GM19328 (cell line): ENCODE measurements around the gene TTC28.
"Not testable (repeated sequence)": the region's sequence is repeated elsewhere in the genome, so short reads cannot be mapped to it uniquely, and the experiment has no call there.

Source experiments
- ATAC-seq: cut with Tn5 transposase; IDR thresholded peaks from one replicate; pipeline ENCODE4 v1.9.1; 2021; ENCODE audit warnings: mild to moderate bottlenecking, moderate library complexity; ENCODE audit not compliant: unreplicated experiment

Gene TTC28

DNA sequence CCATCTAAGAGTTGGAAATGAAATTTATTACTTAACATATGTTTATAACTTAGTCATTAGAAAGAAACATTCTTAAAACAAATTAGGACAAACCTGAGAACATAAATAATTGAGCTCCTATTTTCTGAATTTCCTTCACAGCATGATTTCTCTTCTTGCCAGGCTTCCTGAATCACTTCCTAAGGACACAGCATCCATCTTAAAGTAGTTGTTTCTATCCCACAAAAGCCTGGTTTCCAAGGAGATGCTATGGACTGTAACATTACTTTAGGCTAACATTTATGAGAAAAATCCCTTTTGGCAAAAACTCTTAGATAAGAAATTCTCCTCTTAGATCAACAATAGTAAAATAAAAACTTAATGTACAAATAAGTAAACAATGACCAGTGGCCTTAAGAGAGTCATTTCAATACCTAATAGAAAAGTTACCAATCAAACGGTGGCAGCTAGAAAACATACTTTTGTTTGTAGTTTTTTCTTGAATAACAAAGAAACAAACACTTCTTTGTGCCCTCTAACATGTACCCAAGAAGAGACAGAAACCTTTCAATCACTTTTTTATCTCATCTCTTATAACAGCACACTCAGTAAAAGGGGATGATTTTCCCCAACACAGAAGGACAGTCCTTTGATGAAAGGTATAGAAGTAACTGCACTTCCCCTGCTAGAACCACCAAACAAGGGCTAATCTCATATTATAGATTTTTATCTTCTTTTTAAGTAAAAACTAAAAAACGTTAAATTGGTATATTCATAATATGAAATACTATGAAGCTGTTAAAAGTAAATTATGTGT is 74.5 kb downstream of the TTC28 start:
- no peak for ATAC-seq

DNA sequence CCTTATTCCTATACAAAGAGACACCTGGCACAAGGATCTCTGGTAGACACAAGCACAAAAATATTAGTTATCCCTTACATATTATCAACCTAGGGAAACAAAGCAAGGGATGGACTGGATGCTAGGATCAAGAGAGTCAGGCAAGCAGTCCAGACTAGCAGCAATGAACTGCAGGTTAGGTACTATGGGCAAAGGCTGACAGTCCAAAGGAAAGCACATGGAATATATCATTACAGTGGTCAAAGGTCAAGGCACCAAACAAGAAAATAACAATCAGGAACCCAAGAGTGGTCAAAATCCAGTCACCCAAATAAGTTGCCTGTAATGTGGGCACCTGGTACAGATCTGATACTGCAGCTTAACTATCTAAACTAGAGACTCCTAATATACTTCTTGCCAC is 77.7 kb downstream of the TTC28 start:
- no peak for ATAC-seq

DNA sequence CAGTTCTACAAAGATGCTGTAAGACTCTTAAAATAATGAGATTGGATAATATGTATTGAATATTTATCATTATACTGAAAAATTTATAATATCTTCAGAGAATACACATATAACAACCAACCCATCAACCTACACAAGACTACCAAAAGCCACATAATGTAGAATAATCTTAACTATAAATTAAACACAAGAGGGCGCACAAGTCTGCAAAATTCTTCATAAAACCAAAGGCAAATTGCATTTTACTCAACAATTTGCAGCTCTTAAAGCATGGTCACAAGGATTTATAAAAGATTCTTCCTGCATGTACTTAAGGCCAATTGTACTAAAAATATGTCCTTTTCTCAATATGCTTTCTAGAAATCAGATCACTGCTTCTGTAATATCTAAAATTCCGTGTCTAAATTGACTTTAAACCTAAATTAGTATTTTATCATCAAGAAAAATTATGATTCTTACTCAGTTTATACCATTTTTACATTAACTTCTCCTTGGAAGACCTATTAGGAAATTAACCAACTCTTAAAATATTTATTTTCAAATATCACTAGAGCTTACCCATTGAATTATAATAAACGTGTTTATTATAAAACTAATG is 79.0 kb downstream of the TTC28 start:
- no peak for ATAC-seq

DNA sequence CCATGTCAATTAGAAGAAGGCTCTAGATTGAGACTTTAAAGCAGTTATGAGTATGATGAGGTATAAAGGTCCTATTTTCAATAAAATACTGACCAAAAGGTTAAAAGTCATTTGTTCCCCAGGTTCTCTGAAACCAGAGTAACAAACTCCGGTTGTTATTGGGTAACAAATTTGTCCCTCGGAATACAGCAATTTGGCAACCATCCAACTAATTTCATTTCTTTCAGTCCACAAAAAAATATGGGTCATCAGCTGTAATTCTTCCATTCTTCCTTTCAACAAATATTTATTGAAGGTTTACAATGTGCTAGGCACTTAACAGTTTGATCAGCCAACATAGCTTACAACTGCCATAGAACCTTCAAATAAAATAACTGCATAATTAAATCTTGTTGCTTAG is 79.9 kb downstream of the TTC28 start:
- ATAC-seq = no peak

DNA sequence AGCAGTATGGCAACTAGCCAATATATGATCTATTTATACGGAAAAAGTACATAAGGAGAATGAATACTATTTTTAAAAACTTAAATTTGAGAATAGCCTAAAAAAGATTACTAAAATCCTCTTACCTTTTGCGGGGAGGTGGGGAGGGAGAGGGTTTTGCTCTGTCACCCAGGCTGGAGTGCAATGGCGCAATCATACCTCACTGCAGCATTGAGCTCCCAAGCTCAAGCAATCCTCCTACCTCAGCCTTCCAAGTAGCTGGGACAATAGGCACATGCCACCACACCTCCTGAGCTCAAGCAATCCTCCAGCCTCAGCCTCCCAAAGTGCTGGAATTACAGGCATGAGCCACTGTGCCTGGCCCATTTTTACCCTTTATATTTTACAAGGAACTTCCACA is 82.0 kb downstream of the TTC28 start:
- ATAC-seq = no peak

DNA sequence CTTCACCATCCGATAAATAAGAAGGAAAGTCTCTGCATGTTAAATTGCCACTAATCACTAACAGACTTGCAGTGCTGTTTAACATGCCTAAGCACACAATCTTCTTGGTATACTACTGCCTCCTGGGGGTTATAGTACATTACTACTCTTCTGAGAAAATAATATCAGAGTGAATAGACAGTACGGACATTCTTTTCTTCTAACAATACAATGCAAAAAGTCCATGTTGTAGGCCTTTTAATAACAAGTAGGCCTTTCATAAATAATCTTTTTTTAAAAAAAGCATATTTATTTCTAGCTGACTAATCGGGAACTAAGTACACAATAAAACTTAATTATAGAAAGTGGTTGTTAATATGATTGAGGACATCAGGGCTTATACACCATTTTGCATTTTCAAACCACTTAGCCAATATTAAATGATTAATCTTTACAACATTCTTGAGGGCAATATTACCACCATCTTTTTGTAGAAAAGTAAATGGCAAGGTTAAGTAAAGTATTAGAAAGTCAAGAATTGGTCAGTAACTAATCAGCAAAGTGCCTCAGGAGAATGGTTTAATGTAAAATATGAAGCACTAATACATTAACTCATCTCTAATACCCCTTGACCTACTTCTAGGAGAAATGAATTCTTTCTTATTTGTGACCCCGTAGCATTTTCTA is 84.7 kb downstream of the TTC28 start:
- no peak for ATAC-seq

DNA sequence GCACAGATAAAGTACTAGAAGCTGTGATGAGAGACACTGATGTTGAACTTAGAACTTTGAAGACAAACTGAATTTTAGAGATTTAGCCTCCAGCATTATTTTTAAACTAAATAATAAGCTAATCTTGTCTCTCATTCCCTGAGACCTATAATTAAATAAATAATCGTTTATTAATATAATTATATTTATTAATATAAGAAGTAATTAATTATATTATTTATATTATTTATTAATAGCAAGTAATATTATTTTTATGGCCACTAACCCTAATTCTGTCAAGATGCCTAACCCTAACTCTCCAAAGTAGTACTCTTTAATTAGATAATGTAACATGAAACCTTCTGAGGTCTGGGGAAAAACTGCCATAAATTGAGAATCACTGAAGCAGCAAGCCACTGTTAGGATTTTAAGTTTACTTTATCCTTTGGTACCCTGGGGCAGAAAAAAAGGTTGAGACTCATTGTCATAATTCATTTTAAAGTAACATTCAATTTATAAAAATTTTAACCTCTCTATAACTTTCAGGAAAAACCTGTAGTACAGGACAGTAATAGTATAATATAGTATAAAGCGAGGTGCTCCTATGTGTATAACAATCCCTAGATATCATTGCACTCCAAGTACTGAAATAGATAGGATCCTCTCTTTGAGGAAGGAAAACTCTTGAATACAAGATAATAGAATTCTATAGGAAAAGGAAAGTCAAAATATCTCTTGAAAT is 85.4 kb downstream of the TTC28 start:
- no peak for ATAC-seq

DNA sequence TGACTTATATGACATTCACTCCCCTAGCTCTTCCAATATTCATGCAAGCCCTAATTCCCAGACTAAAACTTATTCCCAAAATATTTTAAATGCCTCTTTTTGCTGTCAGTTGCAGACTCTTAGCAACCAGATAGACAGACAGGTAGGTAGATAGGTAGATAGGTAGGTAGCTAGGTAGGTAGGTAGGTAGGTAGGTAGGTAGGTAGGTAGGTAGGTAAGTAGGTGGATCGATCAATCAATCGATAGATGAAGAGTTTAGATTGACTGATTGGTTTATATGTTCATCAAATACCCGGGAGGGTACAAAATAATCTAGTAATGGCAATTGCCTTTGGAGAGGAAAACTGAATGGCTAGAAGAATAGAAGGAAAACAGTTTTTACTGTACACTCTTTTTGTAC is 86.3 kb downstream of the TTC28 start:
- ATAC-seq = no peak

DNA sequence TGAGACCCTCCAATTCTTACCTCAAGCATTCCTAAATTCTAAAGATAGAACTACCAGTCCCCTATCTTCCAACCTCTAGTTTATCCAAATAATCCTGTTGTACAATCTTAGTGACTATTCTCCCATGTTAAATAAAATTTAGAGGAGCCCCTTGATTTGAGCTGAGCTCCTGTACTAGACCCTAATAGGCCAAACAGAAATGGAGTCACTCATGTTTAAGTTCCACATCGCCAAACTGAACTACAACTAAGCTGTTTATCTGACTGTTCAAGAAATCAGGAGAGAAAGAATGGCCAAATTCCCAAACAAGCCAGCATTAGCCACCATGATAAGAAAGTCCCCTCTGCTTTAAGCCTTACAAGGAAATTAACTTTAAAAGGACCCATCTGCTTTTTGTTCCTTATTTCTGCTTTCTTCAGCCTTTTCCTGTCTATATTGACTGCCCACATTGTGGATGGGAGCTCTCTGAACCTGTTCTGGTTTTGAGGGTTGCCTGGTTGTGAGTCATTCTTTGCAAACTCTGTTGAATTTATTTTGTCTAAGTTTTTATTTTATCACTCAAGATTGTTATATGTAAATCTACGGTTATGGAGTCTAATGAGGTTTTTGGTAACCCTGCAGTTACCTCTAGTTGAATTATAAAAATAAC is 90.4 kb downstream of the TTC28 start:
- no peak for ATAC-seq

DNA sequence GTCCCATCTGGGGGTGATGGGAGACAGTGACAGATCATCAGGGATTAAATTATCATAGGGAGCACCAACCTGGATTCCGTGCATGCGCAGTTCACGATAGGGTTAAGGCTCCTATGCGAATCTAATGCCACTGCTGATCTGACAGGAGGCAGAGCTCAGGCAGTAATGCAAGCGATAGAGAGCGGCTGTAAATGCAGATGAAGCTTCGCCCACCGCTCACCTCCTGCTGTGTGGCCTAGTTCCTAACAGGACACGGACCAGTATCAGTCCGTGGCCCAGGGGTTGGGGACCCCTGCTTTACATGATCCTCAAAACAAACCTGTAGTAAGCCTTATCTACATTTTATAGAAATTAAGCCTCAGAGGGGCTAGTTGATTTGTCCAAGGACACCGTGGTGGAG is 94.3 kb downstream of the TTC28 start:
- no peak for ATAC-seq

DNA sequence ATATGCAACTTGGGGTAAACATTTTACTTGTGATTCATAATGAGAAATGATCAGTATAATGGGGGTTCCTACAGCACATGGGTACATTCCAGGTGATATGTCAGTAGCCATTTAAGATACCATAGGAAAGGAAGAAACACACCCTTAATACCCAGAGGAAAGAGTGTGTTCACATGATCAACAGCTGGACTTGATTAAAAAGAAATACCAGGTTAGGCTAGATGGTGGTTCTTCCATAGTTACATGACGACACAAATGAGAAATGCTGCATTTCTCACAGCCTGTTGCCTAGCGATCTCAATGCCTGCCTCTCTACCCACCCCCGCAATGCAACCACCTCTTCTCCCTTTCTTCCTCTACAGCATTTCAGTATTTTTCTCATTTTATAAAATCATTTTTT is 96.8 kb downstream of the TTC28 start:
- ATAC-seq = no peak

DNA sequence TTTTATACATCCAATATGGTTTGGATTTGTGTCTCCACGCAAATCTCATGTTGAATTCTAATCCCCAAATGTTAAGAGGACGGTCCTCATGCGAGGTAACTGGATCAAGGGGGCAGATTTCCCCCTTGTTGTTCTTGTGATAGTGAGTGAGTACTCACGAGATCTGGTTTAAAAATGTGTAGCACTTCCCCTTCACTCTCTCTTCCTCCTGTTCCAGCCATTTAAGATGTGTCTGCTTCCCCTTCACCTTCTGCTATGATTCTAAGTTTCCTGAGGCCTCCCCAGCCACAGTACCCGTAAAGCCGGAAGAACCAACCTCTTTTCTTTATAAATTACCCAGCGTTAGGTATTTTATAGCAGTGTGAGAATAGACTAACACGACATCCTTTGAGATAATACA is 98.6 kb downstream of the TTC28 start:
- ATAC-seq = no peak

DNA sequence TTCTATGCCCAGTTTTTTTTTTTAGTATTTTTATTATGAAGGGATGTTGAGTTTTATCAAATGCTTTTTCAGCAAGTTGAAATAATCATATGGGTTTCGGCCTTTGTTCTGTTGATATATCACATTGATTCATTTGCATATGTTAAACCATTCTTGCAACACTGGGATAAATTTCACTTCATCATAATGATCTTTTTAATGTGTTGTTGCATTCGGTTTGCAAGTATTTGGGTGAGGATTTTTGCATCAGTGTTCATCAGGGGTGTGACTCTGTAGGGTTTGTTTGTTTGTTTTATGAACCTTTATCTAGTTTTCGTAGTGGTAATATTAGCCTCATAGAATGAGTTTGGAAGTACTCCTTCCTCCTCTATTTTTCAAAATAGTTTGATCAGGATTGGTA is 103.5 kb downstream of the TTC28 start:
- ATAC-seq = no peak

DNA sequence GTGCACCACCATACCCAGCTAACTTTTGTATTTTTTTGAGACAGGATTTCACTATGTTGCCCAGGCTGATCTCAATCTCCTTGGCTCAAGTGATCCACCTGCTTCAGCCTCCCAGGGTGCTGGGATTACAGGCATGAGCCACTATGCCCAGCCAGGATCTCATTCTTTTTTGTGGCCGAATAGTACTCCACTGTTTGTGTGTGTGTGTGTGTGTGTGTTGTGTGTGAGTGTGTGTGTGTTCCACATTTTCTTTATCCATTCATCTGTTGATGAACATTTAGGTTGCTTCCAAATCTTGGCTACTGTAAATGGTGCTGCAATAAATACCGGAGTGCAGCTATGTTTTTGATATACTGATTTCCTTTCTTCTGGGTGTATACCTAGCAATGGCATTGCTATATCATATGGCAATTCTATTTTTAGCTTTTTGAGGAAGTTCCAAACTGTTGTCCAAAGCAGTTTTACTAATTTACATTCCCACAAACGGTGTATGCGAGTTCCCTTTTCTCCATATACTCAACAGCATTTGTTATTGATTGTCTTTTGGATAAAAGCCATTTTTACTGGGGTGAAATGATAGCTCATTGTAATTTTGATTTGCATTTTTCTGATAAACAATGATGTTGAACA is 105.4 kb downstream of the TTC28 start:
- ATAC-seq = no peak

DNA sequence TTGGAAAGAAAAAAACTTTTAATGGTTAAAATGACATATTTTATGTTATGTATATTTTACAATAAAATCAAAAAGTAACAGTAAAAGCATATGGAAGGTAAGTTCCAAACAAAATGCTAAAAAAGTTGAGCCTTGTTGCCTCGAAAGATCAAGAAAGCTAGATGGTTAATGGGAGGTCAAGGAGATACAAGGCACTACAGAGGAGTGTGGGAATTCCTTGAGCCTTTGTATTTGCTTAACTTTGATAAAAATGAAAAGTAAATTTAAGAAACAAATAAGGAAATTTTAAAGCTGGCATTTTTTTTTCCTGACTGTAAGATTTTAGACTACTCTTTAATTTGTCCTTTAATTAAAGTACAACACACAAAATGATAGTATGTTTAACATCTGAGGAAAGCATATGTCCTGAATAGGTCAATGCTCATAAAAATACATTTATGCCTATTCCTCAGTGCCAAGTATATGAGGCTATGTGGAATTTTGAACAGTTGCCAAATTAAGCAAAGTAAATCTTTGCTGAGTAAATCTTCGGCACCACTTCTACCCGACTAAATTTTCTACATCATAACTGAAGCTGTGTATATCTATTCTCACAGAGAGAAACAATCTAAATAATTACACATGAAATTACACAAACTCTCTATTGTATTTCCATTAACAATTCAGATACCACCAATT is 108.8 kb downstream of the TTC28 start:
- ATAC-seq = no peak

DNA sequence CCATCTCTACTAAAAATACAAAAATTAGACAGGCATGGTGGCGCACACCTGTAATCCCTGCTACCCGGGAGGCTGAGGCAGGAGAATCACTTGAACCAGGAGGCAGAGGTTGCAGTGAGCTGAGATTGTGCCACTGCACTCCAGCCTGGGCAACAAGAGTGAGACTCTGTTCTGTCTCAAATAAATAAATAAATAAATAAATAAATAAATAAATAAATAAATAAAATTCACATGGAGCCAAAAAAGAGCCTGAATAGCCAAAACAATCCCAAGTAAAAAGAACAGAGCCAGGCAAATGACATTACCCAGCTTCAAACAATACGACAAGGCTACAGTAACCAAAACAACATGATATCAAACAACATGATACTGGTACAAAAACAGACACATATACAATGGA is 110.7 kb downstream of the TTC28 start:
- not testable (repeated sequence) for ATAC-seq

DNA sequence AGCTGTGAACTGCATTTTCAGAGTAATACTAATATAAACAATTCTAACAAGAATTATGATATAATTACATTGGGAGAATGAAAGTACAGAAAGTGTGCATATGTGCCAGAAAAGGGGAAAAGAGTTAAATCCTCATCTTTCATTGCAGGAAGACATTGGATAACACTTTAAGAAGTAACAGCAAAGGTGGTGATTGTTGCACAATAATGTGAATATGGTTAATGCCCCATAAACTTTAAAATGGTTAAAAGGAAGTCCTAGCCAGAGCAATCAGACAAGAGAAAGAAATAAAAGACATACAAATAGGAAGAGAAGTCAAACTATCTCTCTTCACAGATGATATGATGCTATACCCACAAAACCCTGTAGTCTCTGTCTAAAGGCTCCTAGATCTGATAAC is 111.5 kb downstream of the TTC28 start:
- no peak for ATAC-seq

DNA sequence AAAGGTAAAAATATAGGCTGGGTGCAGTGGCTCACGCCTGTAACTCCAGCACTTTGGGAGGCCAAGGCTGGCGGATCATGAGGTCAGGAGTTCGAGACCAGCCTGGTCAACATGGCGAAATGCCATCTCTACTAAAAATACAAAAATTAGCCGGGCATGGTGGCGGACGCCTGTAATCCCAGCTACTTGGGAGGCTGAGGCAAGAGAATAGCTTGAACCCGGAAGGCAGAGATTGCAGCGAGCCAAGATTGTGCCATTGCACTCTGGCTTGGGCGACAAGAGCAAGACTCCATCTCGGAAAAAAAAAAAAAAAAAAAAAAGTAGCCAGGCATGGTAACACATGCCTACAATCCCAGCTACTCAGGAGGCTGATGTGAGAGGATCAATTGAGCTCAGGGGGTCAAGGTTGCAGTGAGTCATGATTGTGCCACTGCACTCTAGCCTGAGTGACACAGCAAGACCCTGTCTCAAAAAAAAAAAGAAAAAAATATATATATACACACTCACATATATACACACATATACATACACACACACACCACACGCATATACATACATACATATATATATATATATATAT is 112.6 kb downstream of the TTC28 start:
- ATAC-seq = not testable (repeated sequence)

DNA sequence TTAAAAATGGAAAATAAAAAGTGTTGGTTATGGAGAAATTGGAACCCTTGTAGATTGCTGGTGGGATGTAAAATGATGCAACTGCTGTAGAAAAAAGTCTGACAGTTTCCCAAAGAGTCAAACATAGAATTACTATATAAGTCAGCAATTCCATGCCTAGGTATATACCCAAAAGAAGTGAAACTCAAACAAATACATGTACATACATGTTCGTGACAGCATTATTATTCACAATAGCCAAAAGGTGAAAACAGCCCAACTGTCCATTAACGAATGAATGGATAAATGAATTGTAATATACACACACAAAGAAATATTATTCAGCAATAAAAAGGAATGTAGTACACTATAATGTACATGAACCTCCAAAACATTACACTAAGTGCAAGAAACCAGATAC is 116.0 kb downstream of the TTC28 start:
- no peak for ATAC-seq

DNA sequence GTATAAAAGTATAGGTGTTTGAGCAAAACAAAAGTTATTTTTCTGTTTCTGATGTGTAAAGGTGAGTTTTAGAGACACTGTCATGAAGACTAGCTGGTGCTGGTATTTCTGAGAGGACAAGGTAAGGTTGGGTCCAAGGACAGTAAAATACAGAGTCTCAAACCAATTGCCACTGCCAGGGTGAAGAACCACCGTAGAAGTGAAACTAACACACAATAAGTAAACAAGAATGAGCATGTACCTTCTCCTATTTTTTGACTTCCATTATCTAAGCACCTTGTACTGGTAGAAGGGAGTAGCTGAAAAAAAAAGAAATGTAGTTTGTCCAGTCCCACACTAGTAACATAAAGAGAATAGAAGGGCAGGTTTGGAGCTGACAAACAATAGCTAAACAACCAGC is 117.3 kb downstream of the TTC28 start:
- no peak for ATAC-seq
